ENCODE measurements around the gene OR10A5. TPM values are rescaled to one million over a fixed set of nuclear protein-coding genes. Genes with fewer than 3 reads are reported as not detected.
"Not testable (repeated sequence)": the region's sequence is repeated elsewhere in the genome, so short reads cannot be mapped to it uniquely, and the experiment has no call there.

The OR10A5 gene
- total and polyA plus RNA-seq, 4 donors, result not detected

GRCh38 chr11:6887711-6888110 lies 42.2 kb downstream of the OR10A5 start:
- H3K27me3 ChIP-seq (ENCODE audit: control insufficient read depth in 1 of 2, insufficient read depth in 2 of 2, low read length in 1 of 2); intact Hi-C loops (cut with DNase I): not testable (repeated sequence)

GRCh38 chr11:6888830-6889229 lies 43.3 kb downstream of the OR10A5 start:
- 81 to 91% methylated on average over 4 of the region's 4 CpGs for WGBS, 2 donors
- intact Hi-C loops (cut with DNase I), result no loop called here
- Histone ChIP-seq H3K4me1 (ENCODE audit: control insufficient read depth in 1 of 2, insufficient read depth in 2 of 2, low read length in 2 of 2) (no peaks in the 10 kb centered on the region), H3K27me3 (ENCODE audit: control insufficient read depth in 1 of 2, insufficient read depth in 2 of 2, low read length in 1 of 2) (no peaks in the 10 kb centered on the region), H3K4me3 (ENCODE audit: low read length in 2 of 2) (no peak overlapping the region), H3K27ac (ENCODE audit: low read depth in 1 of 2, low read length in 2 of 2) (no peak overlapping the region), H3K9me3 (ENCODE audit: control insufficient read depth, low read length) (no peaks in the 10 kb centered on the region), H3K36me3 (ENCODE audit: control insufficient read depth in 1 of 2, insufficient read depth in 2 of 2, low read length in 1 of 2) (no peaks in the 10 kb centered on the region)
- DNase-seq, result no peak
- ATAC-seq (ENCODE audit: low FRiP score), result no peak

More at GRCh38 chr11:6887711-6888110, 42.2 kb downstream of the OR10A5 start:
- H3K9me3 ChIP-seq (ENCODE audit: control insufficient read depth, low read length); H3K4me1 ChIP-seq (ENCODE audit: control insufficient read depth in 1 of 2, insufficient read depth in 2 of 2, low read length in 2 of 2); H3K27ac ChIP-seq (ENCODE audit: low read depth in 1 of 2, low read length in 2 of 2); ATAC-seq (ENCODE audit: low FRiP score); H3K4me3 ChIP-seq (ENCODE audit: low read length in 2 of 2); H3K36me3 ChIP-seq (ENCODE audit: control insufficient read depth in 1 of 2, insufficient read depth in 2 of 2, low read length in 1 of 2); DNase-seq: not testable (repeated sequence)
- WGBS, 2 donors, result 81 to 90% methylated on average over 5 of the region's 5 CpGs

- H3K4me1 ChIP-seq (ENCODE audit: control insufficient read depth in 1 of 2, insufficient read depth in 2 of 2, low read length in 2 of 2), result no peaks in the 10 kb centered on the region
- no peak overlapping the region for H3K4me3 ChIP-seq (ENCODE audit: low read length in 2 of 2)
- no peaks in the 10 kb centered on the region for H3K27me3 ChIP-seq (ENCODE audit: control insufficient read depth in 1 of 2, insufficient read depth in 2 of 2, low read length in 1 of 2)
- no peak for DNase-seq
- intact Hi-C loops (cut with DNase I), result no loop called here
- WGBS, 2 donors, result 75 to 82% methylated on average over 1 of the region's 1 CpG
- H3K36me3 ChIP-seq (ENCODE audit: control insufficient read depth in 1 of 2, insufficient read depth in 2 of 2, low read length in 1 of 2), result no peaks in the 10 kb centered on the region
- no peak for ATAC-seq (ENCODE audit: low FRiP score)
- H3K9me3 ChIP-seq (ENCODE audit: control insufficient read depth, low read length), result no peaks in the 10 kb centered on the region
- H3K27ac ChIP-seq (ENCODE audit: low read depth in 1 of 2, low read length in 2 of 2), result no peak overlapping the region
These were observed 44.4 kb downstream of the OR10A5 start for GRCh38 chr11:6889835-6890234.

- Histone ChIP-seq H3K4me1 (ENCODE audit: control insufficient read depth in 1 of 2, insufficient read depth in 2 of 2, low read length in 2 of 2) (no peaks in the 10 kb centered on the region), H3K36me3 (ENCODE audit: control insufficient read depth in 1 of 2, insufficient read depth in 2 of 2, low read length in 1 of 2) (no peaks in the 10 kb centered on the region), H3K4me3 (ENCODE audit: low read length in 2 of 2) (no peak within 1 kb of the TSS), H3K27ac (ENCODE audit: low read depth in 1 of 2, low read length in 2 of 2) (no peak within 1 kb of the TSS), H3K9me3 (ENCODE audit: control insufficient read depth, low read length) (no peaks in the 10 kb centered on the region), H3K27me3 (ENCODE audit: control insufficient read depth in 1 of 2, insufficient read depth in 2 of 2, low read length in 1 of 2) (no peaks in the 10 kb centered on the region)
- 72 to 85% methylated on average over 2 of the region's 2 CpGs for WGBS, 2 donors
- DNase-seq, result no peak
- intact Hi-C loops (cut with DNase I), result no loop called here
- ATAC-seq (ENCODE audit: low FRiP score), result no peak
These were observed 46.9 kb downstream of the OR10A5 start, which contains the start of gene OR2D2 for GRCh38 chr11:6892400-6892799. OR2D2 (minus strand) TSS chr11:6892500; CDS start chr11:6892500, 0 bp downstream.

GRCh38 chr11:6894097-6894496 lies 48.6 kb downstream of the OR10A5 start:
- no peak overlapping the region for H3K27ac ChIP-seq (ENCODE audit: low read depth in 1 of 2, low read length in 2 of 2)
- H3K4me3 ChIP-seq (ENCODE audit: low read length in 2 of 2), result no peak overlapping the region
- no peaks in the 10 kb centered on the region for H3K4me1 ChIP-seq (ENCODE audit: control insufficient read depth in 1 of 2, insufficient read depth in 2 of 2, low read length in 2 of 2)
- DNase-seq (no peak), ATAC-seq (ENCODE audit: low FRiP score) (no peak)
- no peaks in the 10 kb centered on the region for H3K9me3 ChIP-seq (ENCODE audit: control insufficient read depth, low read length)
- H3K36me3 ChIP-seq (ENCODE audit: control insufficient read depth in 1 of 2, insufficient read depth in 2 of 2, low read length in 1 of 2), result no peaks in the 10 kb centered on the region
- H3K27me3 ChIP-seq (ENCODE audit: control insufficient read depth in 1 of 2, insufficient read depth in 2 of 2, low read length in 1 of 2), result no peaks in the 10 kb centered on the region
- intact Hi-C loops (cut with DNase I), result no loop called here

GRCh38 chr11:6895010-6895409 lies 49.5 kb downstream of the OR10A5 start:
- no peaks in the 10 kb centered on the region for H3K36me3 ChIP-seq (ENCODE audit: control insufficient read depth in 1 of 2, insufficient read depth in 2 of 2, low read length in 1 of 2)
- DNase-seq (no peak), ATAC-seq (ENCODE audit: low FRiP score) (no peak)
- intact Hi-C loops (cut with DNase I), result no loop called here
- H3K9me3 ChIP-seq (ENCODE audit: control insufficient read depth, low read length), result no peaks in the 10 kb centered on the region
- no peak overlapping the region for H3K4me3 ChIP-seq (ENCODE audit: low read length in 2 of 2)
- H3K27ac ChIP-seq (ENCODE audit: low read depth in 1 of 2, low read length in 2 of 2), result no peak overlapping the region
- no peaks in the 10 kb centered on the region for H3K27me3 ChIP-seq (ENCODE audit: control insufficient read depth in 1 of 2, insufficient read depth in 2 of 2, low read length in 1 of 2)
- H3K4me1 ChIP-seq (ENCODE audit: control insufficient read depth in 1 of 2, insufficient read depth in 2 of 2, low read length in 2 of 2), result no peaks in the 10 kb centered on the region

Other genes with a start within 250 kb of the OR10A5 start
- 10 to 100 TPM; 18.8 to 22.2 TPM for gene RRP8, start 242.1 kb upstream of the OR10A5 start, total RNA-seq
- 10 to 100 TPM in 1 of 2 donors, 1 to 10 TPM in 1; 3.4 to 37.3 TPM for gene RRP8, start 242.1 kb upstream of the OR10A5 start, polyA plus RNA-seq
- gene ILK, start 241.9 kb upstream of the OR10A5 start, total RNA-seq, result 100 to 1,000 TPM; 336 to 562 TPM
- 100 to 1,000 TPM; 287 to 526 TPM for gene ILK, start 241.9 kb upstream of the OR10A5 start, polyA plus RNA-seq
- gene TAF10, start 233.5 kb upstream of the OR10A5 start, total RNA-seq, result 100 to 1,000 TPM in 1 of 2 donors, 10 to 100 TPM in 1; 79.2 to 108 TPM
- 100 to 1,000 TPM in 1 of 2 donors, 10 to 100 TPM in 1; 55.0 to 119 TPM for gene TAF10, start 233.5 kb upstream of the OR10A5 start, polyA plus RNA-seq
- gene TPP1, start 226.3 kb upstream of the OR10A5 start, total RNA-seq, result 100 to 1,000 TPM in 1 of 2 donors, 10 to 100 TPM in 1; 79.5 to 125 TPM
- 10 to 100 TPM; 26.8 to 38.0 TPM for gene TPP1, start 226.3 kb upstream of the OR10A5 start, polyA plus RNA-seq
- gene DCHS1, start 189.9 kb upstream of the OR10A5 start, total RNA-seq, result 10 to 100 TPM; 60.8 to 64.4 TPM
- gene DCHS1, start 189.9 kb upstream of the OR10A5 start, polyA plus RNA-seq, result 10 to 100 TPM in 1 of 2 donors, 1 to 10 TPM in 1; 1.4 to 12.4 TPM
- 10 to 100 TPM; 27.5 to 30.1 TPM for gene MRPL17, start 162.3 kb upstream of the OR10A5 start, total RNA-seq
- gene MRPL17, start 162.3 kb upstream of the OR10A5 start, polyA plus RNA-seq, result 10 to 100 TPM; 19.3 to 22.8 TPM
- under 1 TPM in 1 of 2 donors, not detected in 1; 0.10 TPM for gene OR2AG2, start 73.7 kb upstream of the OR10A5 start, total RNA-seq
- gene OR2AG2, start 73.7 kb upstream of the OR10A5 start, polyA plus RNA-seq, result not detected
- not detected for gene OR2AG1, start 62.7 kb upstream of the OR10A5 start, total RNA-seq
- not detected for gene OR2AG1, start 62.7 kb upstream of the OR10A5 start, polyA plus RNA-seq
- gene OR6A2, start 46.0 kb upstream of the OR10A5 start, total RNA-seq, result under 1 TPM in 1 of 2 donors, not detected in 1; 0.26 TPM
- gene OR6A2, start 46.0 kb upstream of the OR10A5 start, polyA plus RNA-seq, result not detected
- not detected for gene OR10A2, start 17.4 kb downstream of the OR10A5 start, total RNA-seq
- under 1 TPM in 1 of 2 donors, not detected in 1; 0.13 TPM for gene OR10A2, start 17.4 kb downstream of the OR10A5 start, polyA plus RNA-seq
- gene OR10A4, start 30.9 kb downstream of the OR10A5 start, total RNA-seq, result not detected
- gene OR10A4, start 30.9 kb downstream of the OR10A5 start, polyA plus RNA-seq, result not detected
- gene OR2D2, start 46.8 kb downstream of the OR10A5 start, total RNA-seq, result not detected
- not detected for gene OR2D2, start 46.8 kb downstream of the OR10A5 start, polyA plus RNA-seq
- gene OR2D3, start 75.3 kb downstream of the OR10A5 start, total RNA-seq, result not detected
- not detected for gene OR2D3, start 75.3 kb downstream of the OR10A5 start, polyA plus RNA-seq
- gene ZNF215, start 80.7 kb downstream of the OR10A5 start, total RNA-seq, result 1 to 10 TPM in 1 of 2 donors, under 1 TPM in 1; 0.93 to 2.0 TPM
- under 1 TPM in 1 of 2 donors, not detected in 1; 0.61 TPM for gene ZNF215, start 80.7 kb downstream of the OR10A5 start, polyA plus RNA-seq
- 1 to 10 TPM; 1.5 to 2.4 TPM for gene ZNF214, start 174.7 kb downstream of the OR10A5 start, total RNA-seq
- 1 to 10 TPM in 1 of 2 donors, under 1 TPM in 1; 0.38 to 1.2 TPM for gene ZNF214, start 174.7 kb downstream of the OR10A5 start, polyA plus RNA-seq
- under 1 TPM in 1 of 2 donors, not detected in 1; 0.10 TPM for gene NLRP14, start 174.8 kb downstream of the OR10A5 start, total RNA-seq
- under 1 TPM in 1 of 2 donors, not detected in 1; 0.05 TPM for gene NLRP14, start 174.8 kb downstream of the OR10A5 start, polyA plus RNA-seq
- gene RBMXL2, start 243.3 kb downstream of the OR10A5 start, total RNA-seq, result not detected
- not detected for gene RBMXL2, start 243.3 kb downstream of the OR10A5 start, polyA plus RNA-seq

All from aorta (tissue), 5 donors.